Ovary (tissue), 3 donors: Measurements from ENCODE around the gene CEMIP.

Source experiments
- EP300 ChIP-seq: sonication (generic); formaldehyde crosslinking; IDR thresholded peaks from one replicate; pipeline ENCODE4 v1.6.1; 2017; ENCODE audit warnings: antibody characterized with exemption
- POLR2A ChIP-seq: fragments of 450-650 bp; IDR thresholded peaks from one replicate; pipeline ENCODE4 v1.6.1; 2017; ENCODE audit warnings: antibody characterized with exemption, mild to moderate bottlenecking, moderate library complexity
- TF ChIP-seq, protein P1 (sequence below), 3 donors: fragments of 450-650 bp in 2 of 3; fragments of 200-600 bp in 1 of 3; IDR thresholded peaks; one replicate each; pipeline versions ENCODE4 v1.5.1 to v1.8.0; 2016 to 2022; ENCODE audit warnings: antibody characterized with exemption in 3 of 3, mild to moderate bottlenecking in 1 of 3
- donor health status: DM: no; HTN: no; CAD: no.

DNA sequence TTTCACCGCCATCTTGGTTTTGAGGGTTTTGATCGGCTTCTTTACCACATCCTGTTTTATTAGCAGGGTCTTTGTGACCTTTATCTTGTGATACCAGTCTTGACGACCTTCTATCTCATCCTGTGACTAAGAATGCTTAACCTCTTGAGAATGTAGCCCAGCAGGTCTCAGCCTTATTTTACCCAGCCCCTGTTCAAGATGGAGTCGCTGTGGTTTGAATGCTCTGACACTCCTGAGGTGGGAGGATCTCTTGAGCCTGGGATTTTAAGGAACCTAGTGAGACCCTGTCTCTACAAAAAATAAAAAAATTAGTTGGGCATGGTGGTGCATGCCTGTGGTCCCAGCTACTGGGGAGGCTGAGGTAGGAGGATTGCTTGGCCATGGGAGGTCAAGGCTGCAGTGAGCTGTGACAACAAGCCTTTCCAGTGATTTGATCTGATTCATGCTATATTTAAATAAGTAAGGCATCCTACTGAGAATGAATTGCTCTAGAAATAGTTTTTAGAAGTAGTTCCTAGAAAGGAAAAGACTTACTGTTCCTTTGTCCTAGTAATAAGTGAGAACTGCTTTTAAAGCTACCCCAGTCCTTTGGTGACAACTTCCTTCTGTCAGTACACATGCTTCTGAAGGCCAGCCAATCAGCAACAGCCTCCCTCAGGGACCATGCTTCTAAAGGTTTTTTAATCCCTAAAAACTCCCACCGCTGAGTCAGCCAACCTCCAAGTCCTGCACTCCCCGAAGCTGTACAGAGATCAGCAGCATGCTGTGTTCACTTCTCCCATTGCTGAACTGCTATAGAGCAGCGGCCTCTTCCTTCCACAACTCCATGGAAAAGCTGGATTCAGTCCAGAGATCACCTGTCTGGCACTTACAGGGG, 9.1 kb upstream of the CEMIP start:
- TF ChIP-seq POLR2A: no peak
- TF ChIP-seq, protein P1, sequence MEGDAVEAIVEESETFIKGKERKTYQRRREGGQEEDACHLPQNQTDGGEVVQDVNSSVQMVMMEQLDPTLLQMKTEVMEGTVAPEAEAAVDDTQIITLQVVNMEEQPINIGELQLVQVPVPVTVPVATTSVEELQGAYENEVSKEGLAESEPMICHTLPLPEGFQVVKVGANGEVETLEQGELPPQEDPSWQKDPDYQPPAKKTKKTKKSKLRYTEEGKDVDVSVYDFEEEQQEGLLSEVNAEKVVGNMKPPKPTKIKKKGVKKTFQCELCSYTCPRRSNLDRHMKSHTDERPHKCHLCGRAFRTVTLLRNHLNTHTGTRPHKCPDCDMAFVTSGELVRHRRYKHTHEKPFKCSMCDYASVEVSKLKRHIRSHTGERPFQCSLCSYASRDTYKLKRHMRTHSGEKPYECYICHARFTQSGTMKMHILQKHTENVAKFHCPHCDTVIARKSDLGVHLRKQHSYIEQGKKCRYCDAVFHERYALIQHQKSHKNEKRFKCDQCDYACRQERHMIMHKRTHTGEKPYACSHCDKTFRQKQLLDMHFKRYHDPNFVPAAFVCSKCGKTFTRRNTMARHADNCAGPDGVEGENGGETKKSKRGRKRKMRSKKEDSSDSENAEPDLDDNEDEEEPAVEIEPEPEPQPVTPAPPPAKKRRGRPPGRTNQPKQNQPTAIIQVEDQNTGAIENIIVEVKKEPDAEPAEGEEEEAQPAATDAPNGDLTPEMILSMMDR (IDR thresholded peaks at IDR 0.05): no peak
- no peak for TF ChIP-seq EP300
